ENCODE measurements around the gene PRPH.
A peak's percentile ranks its signal among the peaks of the same experiment; 100 is the strongest.
"Not testable (repeated sequence)": the region's sequence is repeated elsewhere in the genome, so short reads cannot be mapped to it uniquely, and the experiment has no call there.

The PRPH gene

DNA sequence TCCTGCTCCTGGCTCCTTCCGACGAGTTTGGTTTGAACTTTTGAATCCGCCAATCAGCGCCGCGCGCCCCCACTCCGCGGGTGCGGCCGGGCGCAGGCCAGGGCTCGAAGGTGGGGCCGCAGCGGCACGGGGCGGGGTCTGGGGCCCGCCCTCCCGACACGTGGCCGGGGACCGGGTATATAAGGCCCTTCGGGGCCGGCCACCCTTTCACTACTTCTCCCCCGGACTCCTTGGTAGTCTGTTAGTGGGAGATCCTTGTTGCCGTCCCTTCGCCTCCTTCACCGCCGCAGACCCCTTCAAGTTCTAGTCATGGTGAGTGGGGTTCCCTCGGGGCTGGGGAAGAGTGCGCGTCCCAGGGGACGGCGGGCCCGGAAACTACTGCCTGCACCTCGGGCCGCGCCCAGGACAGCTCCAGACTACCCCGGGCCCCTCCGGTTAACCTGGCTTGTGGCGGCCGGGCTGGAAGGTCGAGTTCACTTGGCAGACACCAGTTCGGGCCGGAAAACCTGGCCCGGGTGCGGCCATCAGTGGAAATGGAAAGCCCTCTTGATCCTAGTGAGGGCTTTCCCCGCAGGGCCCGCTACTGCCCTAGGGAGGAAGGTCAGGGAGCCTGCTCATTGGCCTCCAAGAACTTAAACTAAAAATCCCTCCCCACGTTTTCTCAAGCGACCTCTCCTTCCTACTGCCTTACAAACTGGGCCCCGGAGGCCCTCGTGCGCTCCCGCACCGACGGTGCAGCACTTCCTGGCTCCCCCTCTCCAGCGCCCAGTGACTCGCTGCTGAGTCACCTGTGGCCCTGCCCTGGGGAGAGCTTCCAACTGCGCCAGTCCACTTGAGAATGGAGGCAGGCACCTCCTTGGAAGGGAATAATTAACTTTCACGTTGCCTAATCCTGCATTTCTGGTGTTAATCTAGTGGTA lies 29.8 kb upstream of the PRPH start, which contains the start of gene TUBA1C:
Gene TUBA1C (plus strand): TSS at position 210 of the 920 bp plus-strand sequence. CDS start 100 bp downstream, at position 310.
- Mint-ChIP-seq H3K4me3 (peak within 1 kb of the TSS; percentile 95), H3K27ac (peak within 1 kb of the TSS; percentile 76), H3K27me3 (no peaks in the 10 kb centered on the region), H3K36me3 (peaks cover 7% of the 10 kb centered on the region), H3K4me1 (peaks cover 11% of the 10 kb centered on the region), H3K9me3 (no peaks in the 10 kb centered on the region)
- ATAC-seq (ENCODE audit: low read depth) (peak; percentile 91), DNase-seq (ENCODE audit: low spot score in 2 of 2) (peak; percentile 86 to 89)

DNA sequence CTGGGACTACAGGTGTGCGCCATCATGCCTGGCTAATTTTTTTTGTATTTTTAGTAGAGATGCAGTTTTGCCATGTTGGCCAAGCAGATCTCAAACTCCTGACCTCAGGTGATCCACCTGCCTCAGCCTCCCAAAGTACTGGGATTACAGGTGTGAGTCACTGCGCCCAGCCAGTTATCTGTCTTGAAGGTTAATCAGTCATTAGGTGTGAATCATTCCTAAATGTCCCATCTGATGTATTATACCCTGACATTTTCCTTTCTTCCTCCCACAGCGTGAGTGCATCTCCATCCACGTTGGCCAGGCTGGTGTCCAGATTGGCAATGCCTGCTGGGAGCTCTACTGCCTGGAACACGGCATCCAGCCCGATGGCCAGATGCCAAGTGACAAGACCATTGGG lies 25.8 kb upstream of the PRPH start:
- not testable (repeated sequence) for ATAC-seq (ENCODE audit: low read depth); H3K27ac Mint-ChIP-seq; H3K27me3 Mint-ChIP-seq; DNase-seq (ENCODE audit: low spot score in 2 of 2); H3K4me3 Mint-ChIP-seq; H3K4me1 Mint-ChIP-seq; H3K9me3 Mint-ChIP-seq
- H3K36me3 Mint-ChIP-seq, result peaks cover 16% of the 10 kb centered on the region

DNA sequence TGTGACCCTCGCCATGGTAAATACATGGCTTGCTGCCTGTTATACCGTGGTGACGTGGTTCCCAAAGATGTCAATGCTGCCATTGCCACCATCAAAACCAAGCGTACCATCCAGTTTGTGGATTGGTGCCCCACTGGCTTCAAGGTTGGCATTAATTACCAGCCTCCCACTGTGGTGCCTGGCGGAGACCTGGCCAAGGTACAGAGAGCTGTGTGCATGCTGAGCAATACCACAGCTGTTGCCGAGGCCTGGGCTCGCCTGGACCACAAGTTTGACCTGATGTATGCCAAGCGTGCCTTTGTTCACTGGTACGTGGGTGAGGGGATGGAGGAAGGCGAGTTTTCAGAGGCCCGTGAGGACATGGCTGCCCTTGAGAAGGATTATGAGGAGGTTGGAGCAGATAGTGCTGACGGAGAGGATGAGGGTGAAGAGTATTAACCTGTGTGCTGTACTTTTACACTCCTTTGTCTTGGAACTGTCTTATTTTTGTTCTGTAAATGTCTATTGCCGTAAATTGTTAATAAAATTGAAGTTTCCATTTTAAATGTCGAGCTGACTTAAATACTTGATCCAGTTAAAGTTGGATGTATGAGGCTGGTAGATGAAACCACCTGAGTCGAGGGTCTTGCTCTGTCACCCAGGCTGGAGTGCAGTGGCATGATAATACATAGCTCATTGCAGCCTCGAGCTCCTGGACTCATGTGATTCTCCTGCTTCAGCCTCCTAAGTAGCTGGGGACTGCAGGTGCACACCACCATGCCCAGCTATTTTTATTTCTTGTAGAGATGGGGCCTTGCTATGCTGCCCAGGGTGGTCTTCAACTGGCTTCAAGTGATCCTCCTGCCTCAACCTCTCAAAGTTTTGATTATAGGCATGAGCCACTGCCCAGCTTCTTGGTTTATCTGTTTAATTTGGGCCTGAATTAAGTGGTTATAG lies 21.9 kb upstream of the PRPH start:
- Mint-ChIP-seq H3K4me3 (no peak overlapping the region), H3K4me1 (peaks cover 2% of the 10 kb centered on the region), H3K27me3 (no peaks in the 10 kb centered on the region), H3K9me3 (no peaks in the 10 kb centered on the region), H3K27ac (no peak overlapping the region), H3K36me3 (peaks cover 15% of the 10 kb centered on the region)
- no peak for DNase-seq (ENCODE audit: low spot score in 2 of 2)
- ATAC-seq (ENCODE audit: low read depth), result no peak

DNA sequence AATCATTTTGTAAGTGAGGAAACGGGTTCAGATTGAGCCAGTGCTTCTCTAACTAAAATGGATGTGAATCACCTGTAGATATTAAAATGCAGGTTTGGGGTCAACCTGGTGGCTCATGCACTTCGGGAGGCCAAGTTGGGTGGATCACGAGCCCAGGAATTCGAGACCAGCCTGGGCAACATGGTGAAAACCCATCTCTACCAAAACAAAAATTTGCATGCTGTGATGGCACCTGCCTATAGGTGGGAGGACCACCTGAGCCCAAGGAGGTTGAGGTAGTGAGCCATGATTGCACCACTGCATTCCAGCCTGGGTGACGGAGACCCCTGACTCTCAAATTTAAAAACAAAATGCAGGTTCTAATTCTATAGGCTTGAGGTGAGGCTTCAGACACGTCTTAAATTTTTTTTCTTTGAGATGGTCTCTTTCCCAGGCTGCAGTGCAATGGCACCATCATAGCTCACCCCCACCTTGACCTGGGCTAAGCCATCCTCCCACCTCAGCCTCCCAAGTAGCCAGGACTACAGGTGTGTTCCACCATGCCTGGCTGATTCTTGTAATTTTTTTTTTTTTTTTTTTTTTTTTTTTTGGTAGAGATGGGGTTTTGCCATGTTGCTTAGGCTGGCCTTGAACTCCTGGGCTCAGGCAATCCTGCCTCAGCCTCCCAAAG lies 21.1 kb upstream of the PRPH start:
- Mint-ChIP-seq H3K9me3 (no peaks in the 10 kb centered on the region), H3K36me3 (peaks cover 15% of the 10 kb centered on the region), H3K27me3 (no peaks in the 10 kb centered on the region), H3K4me1 (no peaks in the 10 kb centered on the region), H3K4me3 (no peak overlapping the region), H3K27ac (no peak overlapping the region)
- ATAC-seq (ENCODE audit: low read depth) (no peak), DNase-seq (ENCODE audit: low spot score in 2 of 2) (no peak)

DNA sequence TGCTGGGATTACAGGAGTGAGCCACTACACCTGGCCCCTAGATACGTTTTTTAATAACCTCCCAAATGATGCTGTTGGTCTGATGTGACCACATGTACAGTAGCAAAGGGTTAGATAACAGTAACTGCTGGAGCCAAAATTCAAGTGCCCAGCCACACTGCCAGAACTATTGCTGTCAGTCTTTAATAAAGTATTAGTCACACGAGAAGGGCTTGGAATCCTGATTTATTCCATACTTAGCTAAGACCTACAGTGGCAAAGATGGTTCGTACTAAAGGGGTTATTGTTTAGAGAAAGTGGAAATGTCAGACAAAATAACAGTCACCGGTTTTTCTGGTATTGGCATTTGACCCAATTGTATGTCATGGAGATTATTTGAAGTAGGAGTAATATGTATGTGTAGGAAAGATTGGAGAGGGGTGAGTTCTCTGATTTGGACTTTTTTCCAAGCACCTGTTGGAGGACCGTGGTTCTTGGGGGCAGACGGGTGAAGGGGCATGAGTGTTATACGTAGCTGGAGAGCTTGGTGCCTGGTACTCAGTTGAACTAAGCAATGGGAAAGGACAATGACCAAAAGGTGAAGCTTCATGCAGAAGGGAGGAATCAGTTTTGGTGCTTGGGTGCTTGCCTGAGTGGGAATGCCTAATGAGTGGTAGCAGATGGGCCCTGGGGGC lies 20.4 kb upstream of the PRPH start:
- Mint-ChIP-seq H3K9me3 (no peaks in the 10 kb centered on the region), H3K4me1 (no peaks in the 10 kb centered on the region), H3K4me3 (no peak overlapping the region), H3K27ac (no peak overlapping the region), H3K36me3 (peaks cover 15% of the 10 kb centered on the region), H3K27me3 (no peaks in the 10 kb centered on the region)
- DNase-seq (ENCODE audit: low spot score in 2 of 2) (no peak), ATAC-seq (ENCODE audit: low read depth) (no peak)

DNA sequence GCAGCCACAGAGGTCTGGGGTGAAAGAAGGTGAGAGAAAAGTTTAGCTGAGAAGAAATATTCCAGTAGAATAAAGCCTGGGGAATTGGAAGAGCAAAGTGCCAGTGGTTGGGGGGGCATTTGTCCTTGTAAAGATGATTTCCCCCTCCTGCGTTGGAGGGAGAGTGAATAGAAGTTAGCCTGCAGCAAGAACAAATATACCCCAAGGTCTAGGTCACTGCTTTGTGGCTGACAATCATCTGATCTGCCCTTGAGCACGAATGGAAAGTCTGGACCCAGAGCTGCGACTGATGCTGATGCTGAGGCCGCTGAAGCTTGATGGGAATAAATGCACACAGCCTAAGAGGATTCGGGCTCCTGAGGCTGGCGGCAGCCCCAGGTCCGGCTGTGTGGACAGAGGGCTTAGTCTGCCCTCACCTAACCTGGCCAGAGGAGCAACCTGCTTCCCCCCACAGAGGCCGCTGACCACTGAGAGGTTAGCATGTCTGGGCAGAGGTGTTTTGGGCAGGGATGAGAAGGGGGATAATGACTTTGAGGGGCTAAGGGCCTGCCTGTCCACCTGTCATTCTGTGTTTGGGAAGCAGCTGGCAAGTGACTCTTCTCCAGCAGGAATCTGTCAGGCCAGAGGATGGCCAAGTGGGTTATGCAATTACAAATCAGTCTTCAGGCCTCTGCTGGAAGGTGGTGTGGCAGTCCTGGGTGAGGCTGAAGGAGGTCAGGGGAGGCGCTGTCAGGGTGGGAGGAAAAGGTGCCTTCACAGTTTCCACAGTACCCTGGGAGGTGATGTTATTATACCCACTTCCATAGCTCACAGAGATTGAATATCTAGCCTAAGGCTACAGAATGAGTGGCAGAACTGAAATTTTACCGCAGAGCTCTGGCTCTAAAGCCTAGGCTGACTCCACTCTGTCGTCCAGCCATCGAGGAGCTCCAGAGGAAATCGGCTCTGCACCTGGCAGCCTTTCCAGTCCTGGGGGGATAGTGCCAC lies 18.4 kb upstream of the PRPH start:
- Mint-ChIP-seq H3K4me1 (no peaks in the 10 kb centered on the region), H3K4me3 (no peak overlapping the region), H3K9me3 (no peaks in the 10 kb centered on the region), H3K27ac (no peak overlapping the region), H3K27me3 (peaks cover 5% of the 10 kb centered on the region), H3K36me3 (peaks cover 6% of the 10 kb centered on the region)
- DNase-seq (ENCODE audit: low spot score in 2 of 2) (no peak), ATAC-seq (ENCODE audit: low read depth) (no peak)

DNA sequence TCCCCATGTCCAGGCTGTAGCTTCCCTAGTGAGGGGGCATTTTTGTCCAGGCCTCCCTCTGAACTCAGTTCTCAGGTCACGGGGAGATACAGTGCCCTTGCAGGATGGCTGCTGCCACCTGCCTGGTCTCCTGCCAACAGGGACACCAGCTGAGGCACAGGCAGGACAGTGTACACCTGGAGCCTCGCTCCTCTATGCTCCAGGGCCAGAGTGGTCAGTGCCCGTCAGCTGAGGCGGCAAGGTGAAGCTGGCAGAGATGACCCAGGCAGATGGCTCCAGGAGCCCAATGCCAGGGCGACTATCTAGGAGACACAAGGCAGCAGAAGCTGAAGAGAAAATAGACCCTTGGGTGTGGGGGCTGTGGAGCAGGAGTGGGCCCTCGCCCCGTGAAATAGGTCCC lies 17.5 kb upstream of the PRPH start:
- Mint-ChIP-seq H3K27me3 (peaks cover 9% of the 10 kb centered on the region), H3K4me3 (no peak overlapping the region), H3K27ac (no peak overlapping the region), H3K9me3 (no peaks in the 10 kb centered on the region), H3K4me1 (no peaks in the 10 kb centered on the region), H3K36me3 (peaks cover 5% of the 10 kb centered on the region)
- DNase-seq (ENCODE audit: low spot score in 2 of 2), result no peak
- no peak for ATAC-seq (ENCODE audit: low read depth)

DNA sequence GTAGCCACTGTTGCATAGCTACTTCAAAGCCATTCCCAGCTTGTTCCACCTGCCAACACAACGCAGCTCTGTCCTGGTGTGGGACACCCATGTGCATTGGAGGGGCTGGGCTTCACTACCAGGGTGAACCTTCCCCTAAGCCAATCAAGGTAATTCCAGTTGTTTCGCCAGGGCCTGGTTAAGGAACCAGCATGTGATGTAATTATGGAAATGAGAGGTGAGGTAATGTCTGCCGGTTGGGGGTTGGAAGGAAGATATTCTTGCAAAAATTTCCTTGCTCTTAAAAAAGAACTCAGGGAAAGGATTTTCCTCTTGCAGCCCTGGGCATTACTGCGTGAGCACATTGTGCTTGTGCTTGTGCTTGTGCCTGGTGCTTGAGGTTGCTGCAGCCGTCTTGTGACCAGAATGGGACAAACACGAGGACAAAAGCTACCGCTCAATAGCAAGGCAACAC lies 15.2 kb upstream of the PRPH start:
- no peaks in the 10 kb centered on the region for H3K4me1 Mint-ChIP-seq
- ATAC-seq (ENCODE audit: low read depth) (no peak), DNase-seq (ENCODE audit: low spot score in 2 of 2) (no peak)
- no peak overlapping the region for H3K4me3 Mint-ChIP-seq
- H3K27me3 Mint-ChIP-seq, result peaks cover 13% of the 10 kb centered on the region
- H3K9me3 Mint-ChIP-seq, result no peaks in the 10 kb centered on the region
- no peak overlapping the region for H3K27ac Mint-ChIP-seq
- no peaks in the 10 kb centered on the region for H3K36me3 Mint-ChIP-seq

DNA sequence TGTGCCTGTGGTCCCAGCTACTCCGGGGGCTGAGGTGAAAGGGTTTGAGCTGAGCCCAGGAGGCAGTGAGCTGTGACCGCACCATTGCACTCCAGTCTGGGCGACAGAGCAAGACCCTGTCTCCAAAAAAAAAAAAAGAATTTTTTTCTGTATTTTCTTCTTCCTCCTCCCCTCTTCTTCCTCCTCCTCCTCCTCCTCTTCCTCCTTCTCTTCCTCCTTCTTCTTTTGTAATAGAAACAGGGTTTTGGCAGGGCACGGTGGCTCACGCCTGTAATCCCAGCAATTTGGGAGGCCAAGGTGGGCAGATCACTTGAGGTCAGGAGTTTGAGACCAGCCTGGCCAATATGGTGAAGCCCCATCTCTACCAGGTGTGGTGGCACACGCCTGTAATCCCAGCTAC lies 14.4 kb upstream of the PRPH start:
- not testable (repeated sequence) for H3K36me3 Mint-ChIP-seq; H3K4me3 Mint-ChIP-seq; H3K9me3 Mint-ChIP-seq; ATAC-seq (ENCODE audit: low read depth); DNase-seq (ENCODE audit: low spot score in 2 of 2); H3K27ac Mint-ChIP-seq; H3K4me1 Mint-ChIP-seq
- H3K27me3 Mint-ChIP-seq, result peaks cover 14% of the 10 kb centered on the region

DNA sequence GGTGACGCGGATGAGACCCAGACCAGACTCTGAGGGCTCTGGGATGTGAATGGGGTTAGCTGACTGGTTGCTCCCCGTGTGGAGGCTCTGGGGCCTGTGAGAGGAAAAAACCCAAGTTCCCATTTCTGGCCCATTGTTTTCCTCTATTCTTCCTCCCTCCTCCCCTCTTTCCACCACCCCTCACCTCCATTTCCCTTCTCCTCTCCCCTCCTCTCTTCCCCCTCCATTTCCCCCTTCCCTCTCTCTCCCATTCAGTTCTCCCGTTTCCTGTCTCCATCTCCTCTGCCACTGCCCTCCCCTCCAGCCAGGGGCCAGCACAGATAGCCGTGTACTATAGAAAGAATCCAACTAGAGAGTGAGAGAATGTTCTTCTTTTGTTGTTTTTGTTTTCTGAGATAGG lies 12.6 kb upstream of the PRPH start:
- DNase-seq (ENCODE audit: low spot score in 2 of 2), result no peak
- Mint-ChIP-seq H3K4me3 (no peak overlapping the region), H3K27me3 (peaks cover 19% of the 10 kb centered on the region), H3K36me3 (no peaks in the 10 kb centered on the region), H3K27ac (no peak overlapping the region), H3K4me1 (no peaks in the 10 kb centered on the region), H3K9me3 (no peaks in the 10 kb centered on the region)
- ATAC-seq (ENCODE audit: low read depth), result no peak

DNA sequence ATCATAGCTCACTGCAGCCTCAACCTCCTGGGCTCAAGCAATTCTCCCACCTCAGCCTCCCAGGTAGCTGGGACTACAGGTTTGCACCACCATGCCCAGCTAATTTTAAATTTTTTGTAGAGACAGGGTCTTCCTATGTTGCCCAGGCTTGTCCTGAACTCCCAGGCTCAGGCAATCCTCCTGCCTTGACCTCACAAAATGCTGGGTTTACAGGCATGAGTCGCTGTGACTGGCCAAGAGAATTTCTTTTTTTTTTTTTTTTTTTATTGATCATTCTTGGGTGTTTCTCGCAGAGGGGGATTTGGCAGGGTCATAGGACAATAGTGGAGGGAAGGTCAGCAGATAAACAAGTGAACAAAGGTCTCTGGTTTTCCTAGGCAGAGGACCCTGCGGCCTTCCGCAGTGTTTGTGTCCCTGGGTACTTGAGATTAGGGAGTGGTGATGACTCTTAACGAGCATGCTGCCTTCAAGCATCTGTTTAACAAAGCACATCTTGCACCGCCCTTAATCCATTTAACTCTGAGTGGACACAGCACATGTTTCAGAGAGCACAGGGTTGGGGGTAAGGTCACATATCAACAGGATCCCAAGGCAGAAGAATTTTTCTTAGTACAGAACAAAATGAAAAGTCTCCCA lies 12.1 kb upstream of the PRPH start:
- ATAC-seq (ENCODE audit: low read depth); H3K27ac Mint-ChIP-seq; H3K4me3 Mint-ChIP-seq; H3K36me3 Mint-ChIP-seq; H3K9me3 Mint-ChIP-seq; H3K4me1 Mint-ChIP-seq; DNase-seq (ENCODE audit: low spot score in 2 of 2): not testable (repeated sequence)
- peaks cover 20% of the 10 kb centered on the region for H3K27me3 Mint-ChIP-seq
